CD14-positive monocyte (primary cell): ENCODE measurements around the gene NKD2. TPM values are rescaled to one million over a fixed set of nuclear protein-coding genes. Genes with fewer than 3 reads are reported as not detected.

Experiments
- DNase-seq, 3 donors: peaks; one replicate each; pipeline ENCODE4 v3.0.0-alpha.2; 2011 to 2022
- H2AFZ ChIP-seq: 2 replicates; pipeline ENCODE4 v1.6.0; 2012; ENCODE audit warnings: mild to moderate bottlenecking, low read depth, low read length, inconsistent platforms; ENCODE audit not compliant: insufficient read depth, poor library complexity, severe bottlenecking
- H3K27ac ChIP-seq, 2 donors: 1 replicate in 1 of 2; 2 replicates in 1 of 2; pipeline ENCODE4 v1.5.1; 2012 to 2013; ENCODE audit warnings: low read length in 2 of 2, control low read depth in 1 of 2, inconsistent platforms in 1 of 2, low read depth in 1 of 2, mild to moderate bottlenecking in 1 of 2
- H3K27me3 ChIP-seq, 2 donors: one replicate each; pipeline versions ENCODE4 v1.6.0 to v1.6.1; 2011 to 2013; ENCODE audit warnings: low read length in 2 of 2; ENCODE audit not compliant: control insufficient read depth in 2 of 2, insufficient read depth in 2 of 2
- H3K36me3 ChIP-seq, 2 donors: replicated peaks in 1 of 2; 1 replicate in 1 of 2; 2 replicates in 1 of 2; pipeline versions ENCODE4 v1.5.1 to v1.6.1; 2012 to 2013; ENCODE audit warnings: low read length in 2 of 2, control low read depth in 1 of 2, inconsistent platforms in 1 of 2, mild to moderate bottlenecking in 1 of 2; ENCODE audit not compliant: insufficient read depth in 2 of 2, control insufficient read depth in 1 of 2
- H3K4me1 ChIP-seq, 2 donors: 1 replicate in 1 of 2; 2 replicates in 1 of 2; pipeline versions ENCODE4 v1.5.1 to v1.6.1; 2012 to 2013; ENCODE audit warnings: low read length in 2 of 2, control low read depth in 1 of 2, inconsistent platforms in 1 of 2, mild to moderate bottlenecking in 1 of 2, moderate library complexity in 1 of 2; ENCODE audit not compliant: insufficient read depth in 2 of 2, control insufficient read depth in 1 of 2
- H3K4me2 ChIP-seq: replicated peaks from 2 replicates; pipeline ENCODE3; 2012; ENCODE audit warnings: low read length, moderate library complexity, mild to moderate bottlenecking; ENCODE audit not compliant: poor library complexity, severe bottlenecking; ENCODE audit errors: extremely low read depth
- H3K4me3 ChIP-seq, 3 experiments: fragments of 200-600 bp in 1 of 3; sonication (generic) in 1 of 3; replicated peaks in 1 of 3; 1 replicate in 2 of 3; 2 replicates in 1 of 3; pipeline ENCODE4 v1.5.1; 2011 to 2013; ENCODE audit warnings: low read length in 3 of 3, mild to moderate bottlenecking in 3 of 3, control low read depth in 2 of 3, low read depth in 2 of 3, inconsistent platforms in 1 of 3, moderate library complexity in 1 of 3
- H3K79me2 ChIP-seq: 2 replicates; pipeline ENCODE4 v1.6.0; 2012; ENCODE audit warnings: mild to moderate bottlenecking, control low read depth, inconsistent platforms, low read length, moderate library complexity; ENCODE audit not compliant: insufficient read depth
- H3K9ac ChIP-seq: 2 replicates; pipeline ENCODE4 v1.6.0; 2017; ENCODE audit warnings: low read length, mild to moderate bottlenecking; ENCODE audit not compliant: insufficient read depth, poor library complexity, severe bottlenecking
- H3K9me3 ChIP-seq, 2 donors: replicated peaks in 1 of 2; 1 replicate in 1 of 2; 2 replicates in 1 of 2; pipeline versions ENCODE4 v1.5.1 to v1.6.1; 2012 to 2013; ENCODE audit warnings: low read length in 2 of 2, control low read depth in 1 of 2; ENCODE audit not compliant: control insufficient read depth in 1 of 2, insufficient read depth in 1 of 2
- H4K20me1 ChIP-seq: 2 replicates; pipeline ENCODE4 v1.6.0; 2012; ENCODE audit warnings: mild to moderate bottlenecking, low read length, control low read depth, moderate library complexity; ENCODE audit not compliant: insufficient read depth
- H3K27ac Mint-ChIP-seq, 7 donors: one replicate each; pipeline ENCODE4 v1.8.0; 2020; ENCODE audit warnings: mild to moderate bottlenecking in 7 of 7, mixed read lengths in 7 of 7, moderate library complexity in 6 of 7, inconsistent platforms in 2 of 7
- H3K27me3 Mint-ChIP-seq, 3 donors: one replicate each; pipeline ENCODE4 v1.8.0; 2021 to 2022; ENCODE audit warnings: low read depth in 3 of 3, mild to moderate bottlenecking in 3 of 3, mixed read lengths in 3 of 3, moderate library complexity in 3 of 3, inconsistent platforms in 1 of 3
- H3K36me3 Mint-ChIP-seq, 2 donors: one replicate each; pipeline ENCODE4 v1.8.0; 2020; ENCODE audit warnings: mixed read lengths in 2 of 2, inconsistent platforms in 1 of 2, mild to moderate bottlenecking in 1 of 2
- H3K4me1 Mint-ChIP-seq: one replicate; pipeline ENCODE4 v1.8.0; 2020; ENCODE audit warnings: mild to moderate bottlenecking, mixed read lengths
- H3K4me3 Mint-ChIP-seq, 2 donors: one replicate each; pipeline ENCODE4 v1.8.0; 2020; ENCODE audit warnings: mild to moderate bottlenecking in 2 of 2, mixed read lengths in 2 of 2, moderate library complexity in 1 of 2
- H3K9me3 Mint-ChIP-seq, 7 donors: one replicate each; pipeline ENCODE4 v1.8.0; 2020 to 2022; ENCODE audit warnings: mixed read lengths in 7 of 7, mild to moderate bottlenecking in 6 of 7, moderate library complexity in 6 of 7, inconsistent platforms in 2 of 7
- CTCF ChIP-seq: fragments of 200-600 bp; IDR thresholded peaks from one replicate; pipeline ENCODE4 v1.8.0; 2022; ENCODE audit warnings: antibody characterized with exemption, mild to moderate bottlenecking
- WGBS: methylation state at CpG from one replicate; pipeline ENCODE4 v1.1.5; 2013; ENCODE audit warnings: missing lambda C conversion rate; ENCODE audit not compliant: insufficient coverage; 5-methylcytosine and 5-hydroxymethylcytosine counted together
- intact Hi-C, 2 donors: fragments of 100-400 bp; cut with micrococcal nuclease; formaldehyde crosslinking; loops; one replicate each; pipeline versions ENCODE4 v1.15.0 to v1.15.1; 2023
- polyA plus RNA-seq, 3 donors: library from polyadenylated mRNA; depleted of rRNA in 1 of 3; unstranded in 2 of 3; stranded (reverse) in 1 of 3; fragments of 300-500 nt in 2 of 3; fragments of >200 nt in 1 of 3; fragmentation: Illumina TruSeq in 2 of 3; gene quantifications; 1 replicate in 2 of 3; 2 replicates in 1 of 3; pipeline ENCODE4 v1.2.3, GENCODE V29; 2012 to 2021

Gene NKD2
- polyA plus RNA-seq, 3 donors: not detected

DNA sequence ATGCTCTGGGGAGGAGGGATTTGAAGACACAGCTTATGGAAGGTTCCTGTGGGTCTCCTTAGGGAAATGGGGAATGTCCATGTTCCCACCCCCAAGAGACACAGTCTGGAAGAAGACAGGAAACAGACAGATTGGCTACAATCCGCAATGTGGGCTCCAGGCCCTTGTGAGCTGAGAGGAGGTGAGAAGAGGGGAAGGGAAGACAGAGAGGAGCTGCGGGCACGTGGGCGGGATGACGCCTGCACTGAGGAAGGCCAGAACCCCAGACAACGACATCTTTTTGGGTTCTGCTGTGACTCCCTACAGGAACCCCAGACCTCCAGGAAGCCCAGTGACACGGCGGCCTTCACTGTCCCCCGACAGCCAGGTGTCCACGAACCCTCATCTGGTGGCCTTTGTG lies 29.9 kb upstream of the NKD2 start:
- no peaks in the 10 kb centered on the region for H3K36me3 ChIP-seq
- H3K4me3 ChIP-seq: no peak overlapping the region
- Mint-ChIP-seq H3K9me3 (peaks cover 0 to 2% (median 0%) of the 10 kb centered on the region in 7 donors), H3K27ac (no peak overlapping the region), H3K27me3 (peaks cover 2 to 7% (median 5%) of the 10 kb centered on the region in 3 donors), H3K4me1 (no peaks in the 10 kb centered on the region), H3K4me3 (no peak overlapping the region), H3K36me3 (no peaks in the 10 kb centered on the region)
- H3K79me2 ChIP-seq: no peaks in the 10 kb centered on the region
- no peak overlapping the region for H3K9ac ChIP-seq
- WGBS: 75% methylated on average over 1 of the region's 10 CpGs
- H3K27ac ChIP-seq: no peak overlapping the region
- H3K27me3 ChIP-seq: no peaks in the 10 kb centered on the region
- intact Hi-C loops: no loop called here
- H3K9me3 ChIP-seq: no peaks in the 10 kb centered on the region
- no peak overlapping the region for H3K4me2 ChIP-seq
- no peaks in the 10 kb centered on the region for H4K20me1 ChIP-seq
- TF ChIP-seq CTCF: no peak
- DNase-seq: no peak
- no peak overlapping the region for H2AFZ ChIP-seq
- H3K4me1 ChIP-seq: no peaks in the 10 kb centered on the region

GRCh38 chr5:979100-979817 lies 29.3 kb upstream of the NKD2 start:
- WGBS: 97% methylated on average over 16 of the region's 24 CpGs
- H3K4me1 Mint-ChIP-seq: no peaks in the 10 kb centered on the region
- Histone ChIP-seq H3K79me2 (no peaks in the 10 kb centered on the region), H4K20me1 (no peaks in the 10 kb centered on the region), H3K9me3 (no peaks in the 10 kb centered on the region), H3K9ac (no peak overlapping the region), H3K4me1 (no peaks in the 10 kb centered on the region), H3K4me2 (no peak overlapping the region), H3K27me3 (no peaks in the 10 kb centered on the region), H3K4me3 (no peak overlapping the region), H3K36me3 (no peaks in the 10 kb centered on the region), H2AFZ (no peak overlapping the region), H3K27ac (no peak overlapping the region)
- no peak overlapping the region for H3K27ac Mint-ChIP-seq
- H3K27me3 Mint-ChIP-seq: peaks cover 2 to 7% (median 5%) of the 10 kb centered on the region in 3 donors
- no peak overlapping the region for H3K4me3 Mint-ChIP-seq
- no peaks in the 10 kb centered on the region for H3K36me3 Mint-ChIP-seq
- intact Hi-C loops: no loop called here
- TF ChIP-seq CTCF: no peak
- no peak for DNase-seq
- peaks cover 0 to 4% (median 0%) of the 10 kb centered on the region in 7 donors for H3K9me3 Mint-ChIP-seq
